Stomach (tissue), 4 donors: ENCODE data around the gene CSE1L.

Experiments
- EP300 ChIP-seq: sonication (generic); formaldehyde crosslinking; IDR thresholded peaks from one replicate; pipeline ENCODE4 v1.6.1; 2017; ENCODE audit warnings: antibody characterized with exemption
- POLR2A ChIP-seq, 4 donors: fragments of 450-650 bp; IDR thresholded peaks; one replicate each; pipeline ENCODE4 v1.6.1; 2016; ENCODE audit warnings: antibody characterized with exemption in 4 of 4, control low read depth in 2 of 4, mild to moderate bottlenecking in 1 of 4, moderate library complexity in 1 of 4
- POLR2AphosphoS5 ChIP-seq, 3 donors: sonication (generic); formaldehyde crosslinking; IDR thresholded peaks; one replicate each; pipeline ENCODE4 v1.6.1; 2016; ENCODE audit warnings: antibody characterized with exemption in 3 of 3
- TF ChIP-seq, protein P1 (sequence below), 7 experiments: fragments of 450-650 bp in 4 of 7; fragments of 200-600 bp in 3 of 7; sonication (generic) in 3 of 7; IDR thresholded peaks; one replicate each; pipeline ENCODE4 v1.5.1; 2016 to 2019; ENCODE audit warnings: antibody characterized with exemption in 7 of 7, control low read depth in 2 of 7, mild to moderate bottlenecking in 1 of 7

DNA sequence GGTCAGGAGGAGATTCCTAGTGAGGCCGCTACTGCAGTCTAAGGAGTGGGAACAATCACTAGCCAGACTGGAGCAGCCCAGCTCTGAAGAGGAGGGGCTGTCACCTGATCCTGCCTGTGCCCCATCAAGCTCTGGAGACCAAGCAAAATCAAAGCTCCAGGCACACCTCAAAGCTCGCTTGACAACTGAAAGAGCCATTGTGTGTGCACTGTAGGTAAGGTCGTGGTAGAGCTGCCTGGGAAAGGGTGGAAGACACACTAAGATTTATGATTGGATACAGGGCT is 58.2 kb downstream of the CSE1L start:
- TF ChIP-seq, protein P1, sequence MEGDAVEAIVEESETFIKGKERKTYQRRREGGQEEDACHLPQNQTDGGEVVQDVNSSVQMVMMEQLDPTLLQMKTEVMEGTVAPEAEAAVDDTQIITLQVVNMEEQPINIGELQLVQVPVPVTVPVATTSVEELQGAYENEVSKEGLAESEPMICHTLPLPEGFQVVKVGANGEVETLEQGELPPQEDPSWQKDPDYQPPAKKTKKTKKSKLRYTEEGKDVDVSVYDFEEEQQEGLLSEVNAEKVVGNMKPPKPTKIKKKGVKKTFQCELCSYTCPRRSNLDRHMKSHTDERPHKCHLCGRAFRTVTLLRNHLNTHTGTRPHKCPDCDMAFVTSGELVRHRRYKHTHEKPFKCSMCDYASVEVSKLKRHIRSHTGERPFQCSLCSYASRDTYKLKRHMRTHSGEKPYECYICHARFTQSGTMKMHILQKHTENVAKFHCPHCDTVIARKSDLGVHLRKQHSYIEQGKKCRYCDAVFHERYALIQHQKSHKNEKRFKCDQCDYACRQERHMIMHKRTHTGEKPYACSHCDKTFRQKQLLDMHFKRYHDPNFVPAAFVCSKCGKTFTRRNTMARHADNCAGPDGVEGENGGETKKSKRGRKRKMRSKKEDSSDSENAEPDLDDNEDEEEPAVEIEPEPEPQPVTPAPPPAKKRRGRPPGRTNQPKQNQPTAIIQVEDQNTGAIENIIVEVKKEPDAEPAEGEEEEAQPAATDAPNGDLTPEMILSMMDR (IDR thresholded peaks at IDR 0.05), result no peak
- TF ChIP-seq POLR2A (IDR thresholded peaks at IDR 0.05) (no peak), POLR2AphosphoS5 (IDR thresholded peaks at IDR 0.05) (no peak), EP300 (no peak)
